Type B pancreatic cell (in vitro differentiated cells): ENCODE measurements around the gene GBX2. TPM values are rescaled to one million over a fixed set of nuclear protein-coding genes. Genes with fewer than 3 reads are reported as not detected.

Source experiments
- DNase-seq: peaks from one replicate; pipeline ENCODE4 v3.0.0; 2021; ENCODE audit warnings: mixed read lengths; ENCODE audit not compliant: unreplicated experiment; ENCODE audit errors: extremely low spot score
- H3K27ac Mint-ChIP-seq: 2 replicates; pipeline ENCODE4 v1.8.0; 2021; ENCODE audit warnings: mild to moderate bottlenecking, mixed read lengths
- H3K27me3 Mint-ChIP-seq: 2 replicates; pipeline ENCODE4 v1.8.0; 2021; ENCODE audit warnings: mixed read lengths
- H3K36me3 Mint-ChIP-seq: 2 replicates; pipeline ENCODE4 v1.8.0; 2021; ENCODE audit warnings: mixed read lengths
- H3K4me1 Mint-ChIP-seq: one replicate; pipeline ENCODE4 v1.8.0; 2021; ENCODE audit warnings: mixed read lengths; ENCODE audit not compliant: unreplicated experiment
- H3K4me3 Mint-ChIP-seq: 2 replicates; pipeline ENCODE4 v1.8.0; 2021; ENCODE audit warnings: mild to moderate bottlenecking, mixed read lengths
- H3K9me3 Mint-ChIP-seq: 2 replicates; pipeline ENCODE4 v1.8.0; 2021; ENCODE audit warnings: mixed read lengths
- CTCF ChIP-seq: fragments of 200-600 bp; sonication (generic); conservative IDR thresholded peaks from 2 replicates; pipeline ENCODE4 v1.5.0; 2021; ENCODE audit warnings: antibody characterized with exemption, mild to moderate bottlenecking
- total RNA-seq: library from RNA; stranded (reverse); gene quantifications from 2 replicates; pipeline ENCODE4 v1.2.1, GENCODE V29; 2021; ENCODE audit warnings: low replicate concordance

Gene GBX2
- total RNA-seq, 1 donor from 2014 or later: 2.1 TPM

GRCh38 chr2:236117861-236118269 lies 50.3 kb downstream of the GBX2 start:
- peaks cover 32% of the 10 kb centered on the region for H3K4me1 Mint-ChIP-seq
- no peak for TF ChIP-seq CTCF
- peak overlapping the region; percentile 19 for H3K27ac Mint-ChIP-seq
- no peaks in the 10 kb centered on the region for H3K9me3 Mint-ChIP-seq
- peaks cover 9% of the 10 kb centered on the region for H3K36me3 Mint-ChIP-seq
- H3K27me3 Mint-ChIP-seq: peaks cover 3% of the 10 kb centered on the region
- peak overlapping the region; percentile 33 for H3K4me3 Mint-ChIP-seq
- DNase-seq: no peak

GRCh38 chr2:236117401-236117800 lies 50.8 kb downstream of the GBX2 start:
- H3K27me3 Mint-ChIP-seq: peaks cover 3% of the 10 kb centered on the region
- peaks cover 9% of the 10 kb centered on the region for H3K36me3 Mint-ChIP-seq
- H3K9me3 Mint-ChIP-seq: no peaks in the 10 kb centered on the region
- H3K4me3 Mint-ChIP-seq: peak overlapping the region; percentile 1
- no peak overlapping the region for H3K27ac Mint-ChIP-seq
- TF ChIP-seq CTCF: no peak
- DNase-seq: no peak
- peaks cover 32% of the 10 kb centered on the region for H3K4me1 Mint-ChIP-seq

Other genes with a start within 250 kb of the GBX2 start
- not detected in 2 replicates for gene ASB18, start 96.0 kb upstream of the GBX2 start, total RNA-seq